Activated T-helper 9 cell treated with anti-CD3 and anti-CD28 coated beads, Interleukin-2, amount 50 U/mL, for 16 hours (primary cell): ENCODE results near the gene EPM2A.

Source experiments
- DNase-seq: peaks from one replicate; pipeline ENCODE4 v3.0.0-alpha.2; 2020; ENCODE audit warnings: low read depth

The EPM2A gene

GRCh38 chr6:145601397-145601796, 133.9 kb downstream of the EPM2A start:
- DNase-seq = no peak

DNA sequence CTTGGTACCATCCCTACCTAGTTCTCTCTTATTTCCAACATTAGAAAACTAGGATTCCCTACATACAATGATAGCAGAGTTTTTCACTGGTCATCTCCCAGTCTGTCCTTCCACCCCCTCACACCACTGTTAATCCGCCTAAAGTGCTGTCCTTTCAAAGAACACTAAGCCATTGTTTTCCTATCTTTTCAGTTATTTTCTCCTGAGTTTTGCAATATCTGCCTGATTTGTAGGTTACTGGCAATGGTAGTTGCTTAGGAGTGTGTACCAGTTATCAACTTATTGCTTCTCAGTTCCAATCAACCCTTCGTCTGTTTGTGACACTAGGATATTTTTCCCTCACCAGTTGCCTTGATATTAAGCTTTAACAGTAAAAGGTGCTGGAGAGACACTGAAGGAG, 135.0 kb downstream of the EPM2A start:
- no peak for DNase-seq

DNA sequence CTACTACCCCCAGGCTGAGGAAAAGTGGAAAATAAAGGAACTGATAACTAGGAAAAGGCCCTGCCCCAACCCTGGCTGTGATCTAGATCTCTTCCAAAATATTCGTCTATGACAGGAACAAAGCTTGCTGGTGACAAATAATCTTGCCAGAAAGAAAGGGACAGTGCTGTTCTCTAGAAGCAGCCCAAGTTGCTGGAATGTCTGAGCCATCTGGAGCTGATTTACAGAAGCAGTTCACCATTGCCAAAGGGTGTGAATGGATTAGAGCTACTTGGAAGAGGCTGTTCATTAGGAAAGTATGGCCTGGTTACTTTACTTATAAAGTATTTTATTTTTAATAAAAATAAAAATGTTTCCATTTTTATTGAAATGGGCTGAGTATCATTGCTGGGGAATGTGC, 146.3 kb downstream of the EPM2A start:
- DNase-seq = no peak

DNA sequence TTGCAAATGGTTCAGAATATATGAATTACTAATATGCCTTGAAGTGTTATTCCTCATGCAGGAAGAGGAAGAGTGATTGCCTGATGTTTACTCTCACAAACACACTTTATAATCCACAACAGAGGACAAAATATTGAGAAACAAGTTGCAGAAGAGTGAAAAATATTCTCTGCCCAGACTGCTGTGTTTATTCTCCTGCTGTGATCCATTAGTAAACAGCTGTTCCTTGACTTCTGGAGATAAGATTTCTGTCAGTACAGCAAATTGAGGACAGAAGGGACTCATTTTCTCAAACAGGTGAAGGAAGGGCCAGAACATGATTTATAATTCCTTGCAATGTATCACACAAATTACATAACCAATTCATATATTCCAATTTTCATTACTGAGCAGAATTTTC, 148.0 kb downstream of the EPM2A start:
- DNase-seq = no peak

- DNase-seq = no peak
Measured at GRCh38 chr6:145583753-145584152, 151.6 kb downstream of the EPM2A start.
